ENCODE measurements around the gene TRIM24. TPM values are rescaled to one million over a fixed set of nuclear protein-coding genes. Genes with fewer than 3 reads are reported as not detected.

Gene TRIM24
- total RNA-seq, 4 donors from 2014 or later: 13.9 to 16.2 (median 14.1) TPM

- Histone ChIP-seq H3K4me3 (no peak overlapping the region), H3K27ac (no peak overlapping the region), H3K4me1 (no peaks in the 10 kb centered on the region), H3K36me3 (peaks cover 3 to 87% of the 10 kb centered on the region in 2 donors), H3K9me3 (no peaks in the 10 kb centered on the region), H3K27me3 (no peaks in the 10 kb centered on the region)
- no peak for TF ChIP-seq POLR2A (IDR thresholded peaks at IDR 0.05)
- no peak for TF ChIP-seq POLR2AphosphoS5 (IDR thresholded peaks at IDR 0.05)
- no peak for TF ChIP-seq CTCF (IDR thresholded peaks at IDR 0.05)
- TF ChIP-seq EP300 (IDR thresholded peaks at IDR 0.05): no peak
- 65 to 86% methylated on average over 2 to 4 of the region's 4 CpGs for WGBS, 2 donors (ENCODE audit: low coverage in 1 of 2)
- ATAC-seq: no peak
Observed at GRCh38 chr7:138573741-138574140, 113.7 kb downstream of the TRIM24 start.

GRCh38 chr7:138575897-138576428, 115.9 kb downstream of the TRIM24 start:
- no peak overlapping the region for H3K4me3 ChIP-seq
- H3K9me3 ChIP-seq: no peaks in the 10 kb centered on the region
- H3K4me1 ChIP-seq: no peaks in the 10 kb centered on the region
- H3K27me3 ChIP-seq: no peaks in the 10 kb centered on the region
- H3K27ac ChIP-seq: no peak overlapping the region
- peaks cover 3 to 87% of the 10 kb centered on the region in 2 donors for H3K36me3 ChIP-seq
- 91 to 93% methylated on average over 2 to 5 of the region's 5 CpGs for WGBS, 2 donors (ENCODE audit: low coverage in 1 of 2)
- TF ChIP-seq POLR2A (IDR thresholded peaks at IDR 0.05) (no peak), POLR2AphosphoS5 (IDR thresholded peaks at IDR 0.05) (no peak), EP300 (IDR thresholded peaks at IDR 0.05) (no peak), CTCF (IDR thresholded peaks at IDR 0.05) (no peak)
- no peak for ATAC-seq

GRCh38 chr7:138579136-138579535, 119.1 kb downstream of the TRIM24 start:
- 65 to 67% methylated on average over 1 of the region's 1 CpG for WGBS, 2 donors (ENCODE audit: low coverage in 1 of 2)
- TF ChIP-seq CTCF (IDR thresholded peaks at IDR 0.05) (no peak), EP300 (IDR thresholded peaks at IDR 0.05) (no peak), POLR2A (IDR thresholded peaks at IDR 0.05) (no peak), POLR2AphosphoS5 (IDR thresholded peaks at IDR 0.05) (no peak)
- ATAC-seq: no peak
- peaks cover 0 to 87% of the 10 kb centered on the region in 2 donors for H3K36me3 ChIP-seq
- no peak overlapping the region for H3K4me3 ChIP-seq
- H3K27ac ChIP-seq: no peak overlapping the region
- H3K9me3 ChIP-seq: no peaks in the 10 kb centered on the region
- no peaks in the 10 kb centered on the region for H3K27me3 ChIP-seq
- H3K4me1 ChIP-seq: no peaks in the 10 kb centered on the region

- no peak for ATAC-seq
- H3K4me1 ChIP-seq: no peaks in the 10 kb centered on the region
- H3K9me3 ChIP-seq: no peaks in the 10 kb centered on the region
- TF ChIP-seq POLR2A (IDR thresholded peaks at IDR 0.05): no peak
- peaks cover 0 to 90% of the 10 kb centered on the region in 2 donors for H3K36me3 ChIP-seq
- H3K27me3 ChIP-seq: no peaks in the 10 kb centered on the region
- H3K27ac ChIP-seq: no peak overlapping the region
- H3K4me3 ChIP-seq: no peak overlapping the region
- WGBS, 2 donors (ENCODE audit: low coverage in 1 of 2): 100% methylated on average over 3 of the region's 3 CpGs
Observed at GRCh38 chr7:138579671-138580070, 119.6 kb downstream of the TRIM24 start.

- 98 to 100% methylated on average over 3 to 4 of the region's 4 CpGs for WGBS, 2 donors (ENCODE audit: low coverage in 1 of 2)
- H3K36me3 ChIP-seq: peaks cover 0 to 98% of the 10 kb centered on the region in 2 donors
- no peaks in the 10 kb centered on the region for H3K4me1 ChIP-seq
- H3K27me3 ChIP-seq: no peaks in the 10 kb centered on the region
- no peak overlapping the region for H3K27ac ChIP-seq
- no peaks in the 10 kb centered on the region for H3K9me3 ChIP-seq
- no peak for ATAC-seq
- H3K4me3 ChIP-seq: no peak overlapping the region
- TF ChIP-seq EP300 (IDR thresholded peaks at IDR 0.05) (no peak), CTCF (IDR thresholded peaks at IDR 0.05) (no peak), POLR2AphosphoS5 (IDR thresholded peaks at IDR 0.05) (no peak), POLR2A (IDR thresholded peaks at IDR 0.05) (no peak)
Observed at GRCh38 chr7:138581065-138581464, 121.0 kb downstream of the TRIM24 start.

All from gastroesophageal sphincter (tissue), 4 donors.